MM.1S (cell line): Measurements from ENCODE around the gene FAM107B.

ENCODE experiments used
- DNase-seq: peaks from one replicate; pipeline ENCODE4 v3.0.0-alpha.2; 2015
- H2AFZ ChIP-seq: fragments of 300-600 bp; sonication (generic); 2 replicates; pipeline ENCODE4 v1.6.0; 2016; ENCODE audit warnings: antibody characterized with exemption, low read length
- H3F3A ChIP-seq: fragments of 300-600 bp; sonication (generic); 2 replicates; pipeline ENCODE4 v1.6.1; 2016; ENCODE audit warnings: mild to moderate bottlenecking, antibody characterized with exemption, low read length, moderate library complexity, mixed read lengths; ENCODE audit not compliant: insufficient read depth
- H3K27ac ChIP-seq: fragments of 300-600 bp; sonication (generic); 2 replicates; pipeline ENCODE4 v1.5.1; 2016; ENCODE audit warnings: mild to moderate bottlenecking, low read length
- H3K27me3 ChIP-seq: fragments of 300-600 bp; sonication (generic); replicated peaks from 2 replicates; pipeline ENCODE4 v1.6.0; 2016; ENCODE audit warnings: low read length; ENCODE audit not compliant: insufficient read depth
- H3K36me3 ChIP-seq: fragments of 300-600 bp; sonication (generic); replicated peaks from 2 replicates; pipeline ENCODE4 v1.6.1; 2016; ENCODE audit warnings: mild to moderate bottlenecking, low read length, mixed read lengths; ENCODE audit not compliant: insufficient read depth
- H3K4me1 ChIP-seq: fragments of 300-600 bp; sonication (generic); 2 replicates; pipeline ENCODE4 v1.6.1; 2016; ENCODE audit warnings: low read length, mixed read lengths
- H3K4me2 ChIP-seq: fragments of 300-600 bp; sonication (generic); 2 replicates; pipeline ENCODE4 v1.6.0; 2016; ENCODE audit warnings: low read depth, low read length
- H3K4me3 ChIP-seq: fragments of 300-600 bp; sonication (generic); 2 replicates; pipeline ENCODE4 v1.5.1; 2016; ENCODE audit warnings: low read length, mixed read lengths
- H3K79me2 ChIP-seq: fragments of 300-600 bp; sonication (generic); 2 replicates; pipeline ENCODE4 v1.6.1; 2016; ENCODE audit warnings: mixed run types, low read length, mixed read lengths
- H3K9ac ChIP-seq: fragments of 300-600 bp; sonication (generic); 2 replicates; pipeline ENCODE4 v1.6.1; 2016; ENCODE audit warnings: low read length, mixed read lengths
- H3K9me2 ChIP-seq: fragments of 300-600 bp; sonication (generic); replicated peaks from 2 replicates; pipeline ENCODE4 v1.6.1; 2016; ENCODE audit warnings: mild to moderate bottlenecking, low read length, mixed read lengths; ENCODE audit not compliant: insufficient read depth
- H3K9me3 ChIP-seq: fragments of 300-600 bp; sonication (generic); replicated peaks from 2 replicates; pipeline ENCODE4 v1.6.1; 2016; ENCODE audit warnings: mild to moderate bottlenecking, low read length, mixed read lengths; ENCODE audit not compliant: insufficient read depth
- H4K20me1 ChIP-seq: fragments of 300-600 bp; sonication (generic); 2 replicates; pipeline ENCODE4 v1.6.1; 2016; ENCODE audit warnings: mild to moderate bottlenecking, low read length, moderate library complexity, mixed read lengths; ENCODE audit not compliant: insufficient read depth
- CTCF ChIP-seq: fragments of 300-600 bp; sonication (generic); IDR thresholded peaks from 2 replicates; pipeline ENCODE4 v1.5.1; 2016; ENCODE audit warnings: antibody characterized with exemption, low read length, mixed read lengths
- EZH2 ChIP-seq: fragments of 300-600 bp; sonication (generic); optimal IDR thresholded peaks from 2 replicates; pipeline ENCODE3; 2017; ENCODE audit warnings: low read depth, mild to moderate bottlenecking, antibody characterized with exemption, low read length, mixed read lengths
- EZH2phosphoT487 ChIP-seq: fragments of 300-600 bp; sonication (generic); IDR thresholded peaks from 2 replicates; pipeline ENCODE4 v1.6.1; 2018; ENCODE audit warnings: antibody characterized with exemption, low read length

The FAM107B gene

GRCh38 chr10:14564268-14564744, 210.4 kb downstream of the FAM107B start:
- peaks cover 95% of the 10 kb centered on the region for H3K79me2 ChIP-seq
- H3K4me2 ChIP-seq, result no peak overlapping the region

DNA sequence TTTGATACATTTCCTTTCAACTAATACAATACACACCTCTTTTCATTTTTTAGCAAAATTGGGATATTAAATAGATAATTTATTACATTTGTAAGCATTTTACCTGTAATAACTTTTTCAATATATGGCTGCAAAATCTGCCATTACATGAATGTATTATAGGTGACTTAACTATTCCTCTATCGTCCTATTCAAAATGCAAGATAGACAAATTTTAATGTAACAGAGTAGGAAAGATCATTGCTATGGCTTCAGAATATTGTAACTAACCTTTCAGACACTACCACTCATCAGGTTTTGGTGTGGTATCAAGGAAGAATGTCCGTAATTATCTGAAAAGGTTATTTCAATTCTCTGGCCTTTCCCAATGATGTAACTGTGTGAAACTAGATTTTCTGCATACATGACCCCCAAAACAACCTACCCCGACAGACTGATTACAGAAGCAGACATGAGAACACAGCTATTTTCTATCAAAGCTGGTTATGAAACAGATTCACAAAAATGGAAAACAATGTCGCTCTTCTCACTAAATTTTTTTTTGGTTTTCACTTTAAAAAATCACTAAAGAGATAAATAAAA, 211.2 kb downstream of the FAM107B start:
- Histone ChIP-seq H3K27me3 (no peaks in the 10 kb centered on the region), H3K9me3 (no peaks in the 10 kb centered on the region), H3K36me3 (peaks cover 20% of the 10 kb centered on the region), H3K27ac (no peak overlapping the region), H3K9me2 (no peaks in the 10 kb centered on the region), H2AFZ (no peak overlapping the region), H4K20me1 (no peaks in the 10 kb centered on the region), H3K4me3 (no peak overlapping the region), H3K79me2 (peaks cover 95% of the 10 kb centered on the region), H3K4me2 (no peak overlapping the region), H3K9ac (no peak overlapping the region), H3K4me1 (peaks cover 40% of the 10 kb centered on the region), H3F3A (peaks cover 19% of the 10 kb centered on the region)
- DNase-seq, result no peak
- TF ChIP-seq EZH2phosphoT487, result no peak
- no peak for TF ChIP-seq EZH2
- no peak for TF ChIP-seq CTCF

More at GRCh38 chr10:14564268-14564744, 210.4 kb downstream of the FAM107B start:
- no peak for DNase-seq
- Histone ChIP-seq H3K27ac (no peak overlapping the region), H3F3A (peaks cover 10% of the 10 kb centered on the region), H3K4me3 (no peak overlapping the region), H3K9ac (no peak overlapping the region), H3K27me3 (no peaks in the 10 kb centered on the region), H2AFZ (no peak overlapping the region), H3K9me2 (no peaks in the 10 kb centered on the region), H3K9me3 (no peaks in the 10 kb centered on the region), H3K4me1 (peaks cover 38% of the 10 kb centered on the region), H3K36me3 (peaks cover 20% of the 10 kb centered on the region), H4K20me1 (no peaks in the 10 kb centered on the region)
- TF ChIP-seq CTCF (no peak), EZH2 (no peak), EZH2phosphoT487 (no peak)

DNA sequence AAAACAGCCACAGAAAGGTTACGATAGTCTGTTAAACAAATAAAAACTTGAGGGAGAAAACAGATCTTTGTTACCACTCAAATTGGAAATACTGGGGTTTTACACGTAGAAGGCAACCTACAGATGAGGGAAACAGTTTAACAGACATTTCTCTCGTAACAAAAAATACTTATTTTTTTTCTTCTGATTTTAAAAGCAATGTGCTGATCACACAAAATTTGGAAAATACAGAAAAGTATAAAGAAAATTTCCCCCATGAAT, 211.7 kb downstream of the FAM107B start:
- H3K4me2 ChIP-seq, result no peak overlapping the region
- DNase-seq, result no peak
- peaks cover 95% of the 10 kb centered on the region for H3K79me2 ChIP-seq
- H3K27ac ChIP-seq, result no peak overlapping the region
- H3F3A ChIP-seq, result peaks cover 22% of the 10 kb centered on the region
- H3K4me1 ChIP-seq, result peaks cover 45% of the 10 kb centered on the region
- H3K36me3 ChIP-seq, result peaks cover 17% of the 10 kb centered on the region
- H3K4me3 ChIP-seq, result no peak overlapping the region
- H3K9me2 ChIP-seq, result no peaks in the 10 kb centered on the region
- H3K27me3 ChIP-seq, result no peaks in the 10 kb centered on the region
- TF ChIP-seq EZH2 (no peak), EZH2phosphoT487 (no peak), CTCF (no peak)
- H2AFZ ChIP-seq, result no peak overlapping the region
- H3K9ac ChIP-seq, result no peak overlapping the region
- H3K9me3 ChIP-seq, result no peaks in the 10 kb centered on the region
- H4K20me1 ChIP-seq, result no peaks in the 10 kb centered on the region
